ENCODE measurements around the gene DIS3L2. TPM values are rescaled to one million over a fixed set of nuclear protein-coding genes. Genes with fewer than 3 reads are reported as not detected.

DIS3L2 gene, protein sequence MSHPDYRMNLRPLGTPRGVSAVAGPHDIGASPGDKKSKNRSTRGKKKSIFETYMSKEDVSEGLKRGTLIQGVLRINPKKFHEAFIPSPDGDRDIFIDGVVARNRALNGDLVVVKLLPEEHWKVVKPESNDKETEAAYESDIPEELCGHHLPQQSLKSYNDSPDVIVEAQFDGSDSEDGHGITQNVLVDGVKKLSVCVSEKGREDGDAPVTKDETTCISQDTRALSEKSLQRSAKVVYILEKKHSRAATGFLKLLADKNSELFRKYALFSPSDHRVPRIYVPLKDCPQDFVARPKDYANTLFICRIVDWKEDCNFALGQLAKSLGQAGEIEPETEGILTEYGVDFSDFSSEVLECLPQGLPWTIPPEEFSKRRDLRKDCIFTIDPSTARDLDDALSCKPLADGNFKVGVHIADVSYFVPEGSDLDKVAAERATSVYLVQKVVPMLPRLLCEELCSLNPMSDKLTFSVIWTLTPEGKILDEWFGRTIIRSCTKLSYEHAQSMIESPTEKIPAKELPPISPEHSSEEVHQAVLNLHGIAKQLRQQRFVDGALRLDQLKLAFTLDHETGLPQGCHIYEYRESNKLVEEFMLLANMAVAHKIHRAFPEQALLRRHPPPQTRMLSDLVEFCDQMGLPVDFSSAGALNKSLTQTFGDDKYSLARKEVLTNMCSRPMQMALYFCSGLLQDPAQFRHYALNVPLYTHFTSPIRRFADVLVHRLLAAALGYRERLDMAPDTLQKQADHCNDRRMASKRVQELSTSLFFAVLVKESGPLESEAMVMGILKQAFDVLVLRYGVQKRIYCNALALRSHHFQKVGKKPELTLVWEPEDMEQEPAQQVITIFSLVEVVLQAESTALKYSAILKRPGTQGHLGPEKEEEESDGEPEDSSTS
- polyA plus RNA-seq (ENCODE audit: insufficient read length) = 40.3 TPM
- long read RNA-seq, donor 1, partial matches to known transcripts = 0 of 3 reads
- long read RNA-seq, donor 1, other reads (novel, unspliced or antisense) = 0 of 3 reads
- long read RNA-seq, donor 2, transcript DIS3L2-205 (7 exons, 2,048 nt) = major isoform, 5 of 5 reads
- long read RNA-seq, donor 2, partial matches to known transcripts = 0 of 5 reads
- long read RNA-seq, donor 2, other reads (novel, unspliced or antisense) = 0 of 5 reads
- long read RNA-seq, donor 3, partial matches to known transcripts = 7 of 10 reads
- long read RNA-seq, donor 3, other reads (novel, unspliced or antisense) = 0 of 10 reads
- long read RNA-seq, donor 4 = 0 reads
- long read RNA-seq, donor 5, partial matches to known transcripts = 0 of 3 reads
- long read RNA-seq, donor 5, other reads (novel, unspliced or antisense) = 0 of 3 reads
- long read RNA-seq, donor 6, partial matches to known transcripts = 0 of 4 reads
- long read RNA-seq, donor 6, other reads (novel, unspliced or antisense) = 0 of 4 reads
- long read RNA-seq, donor 7, full-length matches to known transcripts = 4 of 4 reads
- long read RNA-seq, donor 7, partial matches to known transcripts = 0 of 4 reads
- long read RNA-seq, donor 7, other reads (novel, unspliced or antisense) = 0 of 4 reads
- long read RNA-seq, donor 8, full-length matches to known transcripts = 1 of 1 reads
- long read RNA-seq, donor 8, partial matches to known transcripts = 0 of 1 reads
- long read RNA-seq, donor 8, other reads (novel, unspliced or antisense) = 0 of 1 reads

GRCh38 chr2:231961349-231962166 lies at the start of gene DIS3L2:
TSS of gene DIS3L2 (plus strand) at chr2:231961713. CDS start at chr2:232014928, 53,215 bp downstream.
- peak; percentile 85 for DNase-seq

DNA sequence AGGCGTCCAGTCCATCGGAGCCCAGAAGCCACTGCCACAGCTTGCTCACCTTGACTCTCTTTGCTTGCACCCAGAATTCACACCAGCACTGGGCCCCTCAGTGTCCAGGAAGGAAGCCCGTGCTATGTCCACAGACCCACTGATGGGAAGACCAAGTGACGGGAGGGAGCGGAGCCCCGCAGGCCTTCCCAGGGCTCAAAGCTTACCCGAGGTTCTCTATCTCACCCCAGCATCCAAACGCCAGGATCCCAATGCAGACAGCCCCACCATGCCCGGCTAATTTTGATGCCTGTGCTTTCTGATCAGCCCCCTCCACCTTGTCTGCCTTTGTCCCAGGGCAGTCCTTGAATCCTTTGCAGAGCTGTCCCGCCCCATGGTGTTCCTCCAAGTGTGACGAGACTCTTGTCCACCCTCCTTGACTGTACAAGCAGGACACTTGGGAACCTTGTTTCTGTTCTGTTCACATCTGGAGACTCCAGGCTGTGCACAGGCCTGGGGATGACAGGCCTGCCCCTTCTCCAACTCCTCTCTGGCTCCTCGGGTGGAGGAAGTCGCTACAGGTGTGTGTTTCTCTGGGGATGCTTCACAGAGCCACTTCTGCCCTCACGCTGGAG lies 47.3 kb upstream of the DIS3L2 start:
- DNase-seq = no peak

DNA sequence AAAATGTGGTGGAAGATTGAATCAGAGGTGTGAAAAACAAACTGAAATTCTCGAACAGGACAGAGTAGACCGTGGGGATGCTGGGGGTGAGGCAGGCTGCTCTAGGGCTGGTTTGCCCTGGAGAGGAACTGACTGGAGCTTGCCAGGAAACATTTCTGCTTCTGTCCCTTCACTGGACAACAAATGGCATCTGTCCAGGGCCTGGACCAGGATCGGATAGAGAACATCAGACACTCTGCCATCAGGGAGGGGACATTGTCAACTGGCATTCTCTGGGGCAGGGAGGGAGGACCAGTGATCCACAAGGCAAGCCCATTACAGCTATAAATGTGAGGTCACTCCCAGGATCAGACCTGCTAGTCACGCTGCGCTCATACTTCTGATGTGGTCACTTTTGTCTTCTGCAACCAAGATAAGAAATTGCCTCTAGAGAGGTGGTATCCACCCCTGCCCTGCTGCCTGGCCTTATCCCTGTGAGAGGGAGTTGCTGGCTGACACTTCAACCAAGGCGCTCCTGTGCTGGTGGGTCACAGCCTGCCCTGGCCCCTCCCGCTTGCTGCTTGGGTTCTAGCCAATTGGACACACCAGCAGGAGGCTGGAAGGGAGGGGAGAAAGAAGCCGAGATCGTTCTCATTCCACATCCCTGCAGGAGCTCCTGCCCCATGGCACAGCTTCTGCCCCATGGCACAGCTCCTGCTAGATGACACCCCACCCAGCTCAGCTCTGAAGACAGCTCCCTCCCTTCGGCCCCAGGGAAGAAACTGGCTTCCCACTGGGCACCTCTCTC lies 44.0 kb upstream of the DIS3L2 start:
- DNase-seq = no peak

DNA sequence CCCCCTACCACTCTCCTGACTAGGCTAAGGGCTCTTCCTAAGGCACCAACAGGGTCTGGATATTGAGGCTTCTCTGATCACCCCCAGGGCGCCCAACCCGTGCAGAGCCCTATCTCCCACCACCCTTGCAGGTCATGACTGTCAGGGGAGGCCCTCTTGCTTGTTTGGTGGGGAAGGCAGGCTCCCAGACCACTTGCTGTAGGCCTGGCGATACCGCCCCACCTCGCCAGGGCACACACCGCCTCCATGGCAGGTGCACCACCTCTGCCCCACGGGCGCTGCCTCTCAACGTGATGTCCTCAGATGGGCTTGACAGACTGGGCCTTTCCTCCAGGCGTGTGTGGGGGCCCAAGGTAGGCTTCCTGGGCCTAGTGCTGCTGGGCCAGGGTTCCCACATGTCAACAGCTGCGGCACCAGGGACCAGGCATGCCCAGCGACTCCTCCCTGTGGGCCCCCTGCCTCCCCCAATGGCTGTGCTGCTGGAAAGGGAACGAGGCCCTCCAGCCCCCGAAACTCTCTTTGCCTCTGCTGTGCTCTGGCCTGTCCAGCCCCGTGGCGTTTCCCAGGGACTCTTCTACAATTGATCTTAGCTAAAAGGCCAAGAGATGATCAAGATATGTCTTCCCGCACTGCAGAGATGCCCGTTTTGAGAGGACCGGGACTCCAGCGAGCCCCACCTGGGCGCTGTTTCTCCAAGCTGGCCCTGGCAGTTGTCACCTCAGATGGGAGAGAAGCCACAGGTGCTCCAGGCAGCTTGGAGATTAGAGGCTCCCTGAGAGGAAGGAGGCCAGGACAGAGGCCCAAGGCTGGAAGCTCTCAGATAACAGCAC lies 42.8 kb upstream of the DIS3L2 start:
- DNase-seq = no peak

DNA sequence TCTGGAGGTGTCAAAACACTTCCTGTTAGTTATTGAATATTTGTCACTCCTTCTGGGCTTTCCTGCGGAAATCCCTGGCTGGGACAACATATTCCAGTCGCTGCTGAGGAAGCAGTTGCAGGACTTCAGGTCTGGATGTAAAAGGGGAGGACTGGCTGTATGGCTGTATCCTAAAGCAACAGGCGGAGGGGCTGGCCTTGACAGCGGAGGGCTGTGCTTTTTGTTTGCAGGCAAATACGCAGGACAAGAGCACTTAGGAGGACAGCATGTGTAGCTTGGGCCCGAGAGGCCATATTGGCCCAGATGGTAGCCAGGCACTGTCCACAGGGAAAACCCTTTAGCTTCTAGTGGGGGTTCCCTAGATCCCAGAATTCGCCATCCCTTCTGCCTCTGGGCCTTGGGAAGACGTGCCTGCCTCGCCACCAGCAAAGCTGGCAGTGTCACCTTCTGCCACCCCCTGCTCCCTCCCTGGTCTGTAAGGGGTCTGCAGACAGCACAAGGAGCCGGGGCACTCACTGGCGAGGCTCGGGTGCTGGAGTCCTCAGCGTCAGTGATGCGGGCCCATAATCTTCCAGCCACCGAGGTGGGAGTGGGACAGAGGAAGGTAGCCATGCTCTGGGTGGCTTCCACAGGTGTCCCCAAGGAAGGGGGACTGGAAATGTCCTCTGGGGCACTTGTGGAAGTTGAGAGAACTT lies 42.0 kb upstream of the DIS3L2 start:
- DNase-seq = no peak

DNA sequence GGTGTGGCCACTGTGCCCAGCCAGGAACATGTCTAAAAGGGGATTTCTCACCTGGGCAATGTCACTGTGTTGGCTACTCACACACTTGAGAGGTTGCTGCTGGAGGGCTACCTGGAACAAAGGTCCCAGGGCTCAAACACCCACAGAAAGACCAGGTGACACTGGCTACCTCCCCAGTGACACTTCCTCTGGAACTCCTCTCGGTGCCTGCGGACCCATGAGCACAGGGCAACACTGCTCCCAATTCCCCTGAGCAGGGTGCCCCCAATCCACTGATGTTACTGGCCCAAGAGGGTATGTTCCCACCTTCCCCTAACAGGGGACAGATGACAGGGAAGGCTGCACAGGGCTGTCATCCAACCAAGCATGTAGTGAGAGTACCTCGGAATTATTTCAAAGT lies 41.1 kb upstream of the DIS3L2 start:
- DNase-seq = no peak

DNA sequence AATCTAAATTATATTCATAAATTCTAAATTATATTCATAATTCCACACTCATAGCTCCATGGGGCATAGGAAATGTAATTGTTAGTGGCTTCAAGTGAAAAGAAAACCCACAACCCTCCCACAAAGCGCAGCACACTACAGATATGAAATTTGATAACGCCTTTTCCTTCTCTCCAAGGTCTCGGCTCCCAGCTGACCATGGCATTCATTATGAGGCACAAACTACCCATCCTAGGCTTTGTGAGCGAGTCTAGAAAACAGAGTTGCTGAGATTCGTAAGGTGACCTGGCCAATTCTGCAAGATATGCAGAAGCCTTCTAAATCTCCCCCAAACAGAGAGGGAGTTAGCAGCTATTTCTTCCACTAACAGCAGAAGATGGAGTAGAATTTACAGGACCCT lies 40.7 kb upstream of the DIS3L2 start:
- DNase-seq = no peak

- DNase-seq = no peak
These were observed 39.1 kb upstream of the DIS3L2 start for GRCh38 chr2:231922311-231923009.

DNA sequence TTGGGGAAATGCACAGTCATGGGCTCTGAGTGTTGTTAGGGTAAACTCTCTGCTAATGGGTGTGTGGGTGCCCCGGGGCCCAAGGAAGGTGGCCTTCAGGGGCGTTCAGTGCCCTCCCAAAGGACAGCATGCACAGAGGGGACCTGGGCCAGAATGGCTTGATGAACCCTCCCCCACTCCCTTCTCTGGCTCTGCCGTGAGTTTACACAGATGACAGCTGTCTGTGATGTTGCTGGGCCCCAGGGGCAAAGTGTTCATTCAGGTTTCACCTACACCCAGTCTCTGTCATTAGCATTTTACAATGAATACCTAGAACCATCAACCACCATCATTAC lies 38.5 kb upstream of the DIS3L2 start:
- no peak for DNase-seq

GRCh38 chr2:231923951-231924888 lies 37.3 kb upstream of the DIS3L2 start:
- DNase-seq = no peak

GRCh38 chr2:231924889-231925275 lies 36.6 kb upstream of the DIS3L2 start:
- DNase-seq = no peak

GRCh38 chr2:231925303-231926179 lies 36.0 kb upstream of the DIS3L2 start:
- DNase-seq = peak; percentile 85

GRCh38 chr2:231926180-231926741 lies 35.3 kb upstream of the DIS3L2 start, which contains the start of gene NPPC:
TSS of gene NPPC (minus strand) at chr2:231926396. CDS start at chr2:231926249, 147 bp downstream.
- DNase-seq = peak; percentile 75

Measured in left kidney (tissue), 8 donors.